ENCODE data around the gene JCHAIN.

DNA sequence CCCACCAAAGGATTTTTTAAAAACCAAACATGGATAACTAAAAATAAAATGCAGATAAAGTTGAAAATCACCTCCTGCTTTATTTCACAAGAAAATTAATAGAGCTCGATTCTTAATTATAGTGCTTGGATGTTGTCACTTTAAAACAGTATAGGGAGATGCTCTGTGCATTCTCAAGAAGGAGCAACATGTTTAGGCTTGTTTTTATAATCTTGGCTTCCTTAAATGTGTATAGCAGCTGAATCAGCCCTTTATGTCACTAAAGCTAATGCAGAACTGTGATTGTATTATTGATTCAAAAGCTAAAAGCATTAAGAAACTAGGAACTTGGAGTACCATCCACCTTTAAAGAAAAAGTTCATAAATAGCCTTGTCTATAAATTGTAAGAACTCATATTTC, 35.0 kb upstream of the JCHAIN start:
- TF ChIP-seq POLR2A (IDR thresholded peaks at IDR 0.05) (no peak), CTCF (IDR thresholded peaks at IDR 0.05) (no peak), POLR2AphosphoS5 (IDR thresholded peaks at IDR 0.05) (no peak)

All from prostate gland (tissue), 2 donors.